Suprapubic skin (tissue), 4 donors: Measurements from ENCODE around the gene VASN.

Source experiments
- CTCF ChIP-seq, 2 donors: fragments of 200-600 bp in 1 of 2; fragments of 450-650 bp in 1 of 2; sonication (generic) in 1 of 2; IDR thresholded peaks; one replicate each; pipeline ENCODE4 v1.5.1; 2016 to 2019; ENCODE audit warnings: antibody characterized with exemption in 2 of 2, mild to moderate bottlenecking in 1 of 2, moderate library complexity in 1 of 2
- EP300 ChIP-seq: sonication (generic); formaldehyde crosslinking; IDR thresholded peaks from one replicate; pipeline ENCODE4 v1.6.1; 2017; ENCODE audit warnings: antibody characterized with exemption
- POLR2AphosphoS5 ChIP-seq, 3 donors: sonication (generic); formaldehyde crosslinking; IDR thresholded peaks; one replicate each; pipeline ENCODE4 v1.6.1; 2017; ENCODE audit warnings: antibody characterized with exemption in 3 of 3

GRCh38 chr16:4366016-4366415 is 5.6 kb upstream of the VASN start:
- no peak for TF ChIP-seq CTCF (IDR thresholded peaks at IDR 0.05)
- TF ChIP-seq POLR2AphosphoS5 (IDR thresholded peaks at IDR 0.05) = no peak
- TF ChIP-seq EP300 = no peak
